Adipose tissue (tissue), 3 donors: Measurements from ENCODE around the gene KLHL22. TPM values are rescaled to one million over a fixed set of nuclear protein-coding genes. Genes with fewer than 3 reads are reported as not detected.

ENCODE experiments used
- H3K27ac ChIP-seq: one replicate; pipeline ENCODE4 v1.5.1; 2013; ENCODE audit warnings: low read depth, low read length
- WGBS, 3 donors: extraction: QIAGEN DNeasy Blood & Tissue Kit; methylation state at CpG; one replicate each; pipeline ENCODE4 v1.1.7; 2013; 5-methylcytosine and 5-hydroxymethylcytosine counted together
- polyA plus RNA-seq, 3 donors: library from polyadenylated mRNA; stranded (reverse); fragments of 200-250 nt; gene quantifications; one replicate each; pipeline ENCODE4 v1.2.3, GENCODE V29; 2013
- donor health status: healthy with polysubstance abuse.
- donor health status: Bipolar disorder and iron deficiency.
- donor health status: healthy.

The KLHL22 gene
- polyA plus RNA-seq, 3 donors, result 10.2 to 17.6 (median 15.0) TPM

DNA sequence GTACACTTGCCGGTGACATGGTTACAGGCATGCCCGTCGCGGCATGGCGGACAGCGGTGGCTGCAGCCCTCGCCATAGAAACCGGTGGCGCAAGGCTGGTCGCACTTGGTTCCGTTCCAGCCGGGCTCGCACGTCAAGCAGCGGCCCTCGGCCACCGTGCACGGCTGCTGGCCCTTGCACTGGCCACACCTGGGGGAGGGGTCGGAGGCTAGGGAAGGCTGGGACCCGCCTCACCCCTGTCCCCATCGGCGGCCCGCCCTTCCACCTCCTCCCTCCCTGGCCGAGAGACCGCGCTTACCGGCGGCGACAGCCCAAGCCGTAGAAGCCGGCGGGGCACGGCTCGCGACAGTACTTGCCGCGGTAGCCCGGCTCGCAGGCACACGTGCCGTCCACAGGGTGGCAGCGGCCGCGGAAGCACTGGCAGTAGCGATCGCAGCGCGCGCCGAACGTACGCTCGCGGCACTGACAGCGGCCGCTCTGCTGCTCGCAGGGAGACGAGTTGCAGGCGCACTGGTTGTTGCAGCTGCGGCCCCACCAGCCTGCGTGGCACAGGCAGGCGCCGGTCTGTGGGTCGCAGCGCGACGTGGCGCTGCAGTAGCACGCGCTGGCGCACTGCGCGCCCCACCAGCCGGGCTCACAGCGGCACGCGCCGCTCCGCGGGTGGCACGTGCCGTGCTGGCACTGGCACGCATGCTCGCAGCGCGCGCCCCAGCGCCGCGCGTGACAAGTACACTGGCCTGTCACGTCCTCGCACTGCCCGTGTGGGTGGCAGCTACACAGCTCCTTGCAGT, 64.7 kb downstream of the KLHL22 start:
- 12 to 43% (median 35%) methylated on average over 85 to 94 of the region's 94 CpGs for WGBS, 3 donors
- no peak overlapping the region for H3K27ac ChIP-seq

DNA sequence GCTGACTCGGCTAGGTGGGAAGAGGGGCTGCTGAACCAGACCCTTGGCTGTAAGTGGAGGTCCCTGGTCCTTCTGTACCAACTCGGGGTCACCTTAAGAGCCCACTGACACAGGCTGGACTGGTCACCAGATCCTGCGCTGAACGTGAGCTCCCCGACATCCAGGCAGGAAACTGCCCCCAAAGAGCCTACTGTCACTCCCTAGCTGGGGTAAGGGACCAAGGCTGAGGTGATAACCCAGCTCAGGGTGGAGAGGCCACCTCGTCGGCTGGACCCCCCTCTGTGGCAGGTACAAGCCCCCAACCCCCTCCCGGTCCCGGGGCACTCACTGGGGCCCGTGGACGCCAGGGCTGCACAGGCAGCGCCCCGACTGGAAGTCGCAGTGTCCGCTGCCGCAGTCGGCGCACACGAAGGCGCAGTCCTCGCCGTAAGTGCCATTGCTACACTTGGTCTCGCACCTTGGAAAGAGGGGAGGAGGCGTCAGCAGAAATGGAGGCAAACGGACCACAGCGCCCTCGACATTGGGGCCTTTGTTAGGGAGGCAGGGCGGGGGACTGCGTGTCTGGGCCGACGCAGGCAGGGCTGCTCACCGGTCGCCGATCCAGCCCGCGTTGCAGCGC, 65.4 kb downstream of the KLHL22 start:
- H3K27ac ChIP-seq, result no peak overlapping the region
- WGBS, 3 donors, result 26 to 57% (median 56%) methylated on average over 32 to 37 of the region's 37 CpGs

DNA sequence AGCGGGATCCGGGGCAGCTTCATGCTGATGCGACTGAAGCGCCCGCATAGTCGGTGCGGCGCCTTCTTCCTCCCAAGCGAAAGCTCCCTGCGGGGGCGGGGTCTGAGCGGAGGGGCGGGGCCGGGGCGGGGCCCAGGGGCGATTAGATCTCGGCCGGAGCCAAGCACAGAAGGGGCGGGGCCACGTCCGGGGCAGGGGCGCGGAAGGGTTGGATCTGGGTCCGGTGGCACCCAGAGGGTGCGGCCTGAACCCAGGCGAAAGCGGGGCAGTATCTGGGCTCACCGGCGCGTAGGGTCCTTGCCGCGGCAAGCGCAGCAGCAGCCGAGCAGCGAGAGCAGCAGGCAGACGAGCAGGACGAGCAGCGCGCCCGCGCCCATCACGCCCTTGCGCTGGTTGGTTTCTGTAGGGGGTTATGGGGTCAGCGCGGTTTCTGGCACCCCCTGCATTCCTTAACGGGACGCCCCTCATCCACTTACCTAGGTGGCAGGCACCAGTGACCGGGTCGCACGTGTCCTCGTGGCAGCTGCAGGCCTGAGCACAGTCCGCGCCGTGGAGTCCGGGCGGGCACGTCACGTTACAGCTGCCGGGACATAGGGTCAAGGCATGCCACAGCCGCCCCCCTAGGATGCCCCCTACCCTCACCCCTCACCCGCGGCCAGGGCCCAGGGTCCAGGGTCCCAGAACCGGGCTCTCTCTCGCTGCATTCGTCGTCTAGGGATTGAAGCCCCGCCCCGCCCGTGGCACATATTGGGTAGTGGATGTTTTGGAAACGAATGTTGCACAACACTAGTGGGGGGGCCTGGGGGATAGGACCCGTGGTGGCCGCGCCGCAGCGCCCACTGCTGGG, 66.1 kb downstream of the KLHL22 start:
- H3K27ac ChIP-seq, result no peak overlapping the region
- 27 to 52% (median 50%) methylated on average over 64 to 75 of the region's 75 CpGs for WGBS, 3 donors

DNA sequence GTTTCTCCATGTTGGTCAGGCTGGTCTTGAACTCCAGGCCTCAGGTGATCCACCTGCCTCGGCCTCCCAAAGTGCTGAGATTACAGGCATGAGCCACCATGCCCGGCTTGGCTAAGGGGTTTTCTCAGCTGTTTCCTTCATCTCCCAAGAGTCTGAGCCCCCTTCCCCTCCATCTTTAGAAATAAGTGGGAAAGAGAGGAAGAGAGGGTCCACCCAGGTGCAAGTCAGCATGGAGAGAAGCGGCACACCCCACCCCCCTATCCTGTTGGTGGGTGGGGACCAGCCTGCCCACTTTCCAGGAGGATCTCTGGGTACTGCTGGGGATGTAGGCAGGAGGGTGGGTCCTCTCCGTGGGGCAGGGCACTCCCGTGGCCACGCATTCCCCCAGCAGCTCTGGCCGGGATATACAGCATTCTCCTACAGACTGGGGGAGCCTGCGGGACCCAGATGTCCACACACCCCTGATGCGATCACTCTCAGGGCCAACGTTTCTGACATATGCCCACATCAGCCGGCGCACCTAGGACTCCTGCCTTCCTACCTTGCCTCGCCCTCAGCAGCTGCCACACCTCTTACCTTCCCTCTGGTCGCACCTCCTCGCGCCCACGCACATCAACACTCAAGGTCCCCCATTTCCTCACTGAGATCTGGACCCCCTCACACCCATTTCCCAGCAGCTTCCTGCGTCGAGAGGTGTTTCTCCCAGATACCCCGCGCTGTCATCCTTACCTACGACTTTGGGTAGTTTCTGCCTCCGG, 66.9 kb downstream of the KLHL22 start:
- H3K27ac ChIP-seq, result no peak overlapping the region
- 63 to 74% (median 73%) methylated on average over 23 of the region's 23 CpGs for whole genome bisulfite sequencing, 3 donors

DNA sequence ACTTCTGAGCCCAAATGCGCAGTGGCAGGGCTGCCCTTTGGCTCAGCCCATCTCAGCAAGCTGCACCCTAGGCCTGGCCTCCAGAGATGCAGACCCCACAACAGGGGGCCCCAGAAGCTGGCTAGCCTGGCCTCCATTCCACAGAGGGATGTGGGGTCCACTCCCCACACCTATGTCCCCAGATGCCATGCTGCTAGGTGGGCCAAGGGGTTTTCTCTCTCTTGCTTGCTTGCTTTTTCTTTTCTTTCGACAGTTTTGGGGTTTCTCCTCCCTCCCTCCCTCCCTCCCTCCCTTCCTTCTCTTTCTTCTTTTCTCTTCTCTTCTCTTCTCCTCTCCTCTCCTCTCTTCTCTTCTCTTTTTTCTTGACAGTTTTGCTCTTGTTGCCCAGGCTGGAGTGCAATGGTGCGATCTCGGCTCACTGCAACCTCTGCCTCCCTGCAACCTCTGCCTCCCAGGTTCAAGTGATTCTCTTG, 67.6 kb downstream of the KLHL22 start:
- 92 to 98% (median 97%) methylated on average over 4 of the region's 4 CpGs for WGBS, 3 donors
- H3K27ac ChIP-seq, result no peak overlapping the region

DNA sequence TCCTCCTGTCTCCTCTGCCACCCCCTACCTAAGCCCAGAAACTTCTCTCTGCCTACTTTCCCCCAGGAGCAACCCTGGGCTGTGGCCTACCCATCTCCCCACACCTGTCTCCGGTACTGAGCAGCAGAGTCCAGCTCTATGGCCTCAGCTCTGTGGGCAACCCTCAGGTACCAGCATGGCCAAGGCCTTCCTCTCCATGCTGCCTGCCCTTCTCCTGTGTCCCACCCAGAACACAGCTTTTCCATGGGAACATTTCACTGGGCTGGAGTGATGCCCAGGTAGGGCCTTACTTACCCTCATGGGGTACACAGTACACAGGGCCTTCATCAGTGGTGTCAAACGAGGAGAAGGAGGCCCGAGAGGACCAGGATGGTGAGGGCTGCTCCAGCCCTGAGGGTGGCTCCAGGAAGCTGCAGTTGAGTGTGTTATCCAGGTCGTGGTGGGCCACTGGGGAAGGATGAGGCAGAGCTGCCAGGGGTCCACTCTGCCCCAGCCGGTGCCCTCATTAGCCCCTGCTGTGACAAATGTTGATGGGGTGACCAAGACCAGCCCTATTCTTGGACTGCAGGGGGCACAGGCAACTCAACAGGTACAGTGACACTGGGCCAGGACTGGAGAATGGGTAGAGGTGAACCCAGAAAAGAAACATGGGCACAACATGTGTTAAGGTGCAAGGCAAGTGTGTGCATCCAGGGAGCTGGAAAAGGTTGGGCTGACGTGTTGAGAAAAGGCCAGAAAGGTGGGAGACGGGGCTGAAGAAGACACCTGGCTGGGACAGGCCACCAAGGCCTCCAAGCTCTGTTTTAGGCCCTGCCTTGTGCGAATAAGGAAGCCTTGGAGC, 68.3 kb downstream of the KLHL22 start:
- no peak overlapping the region for H3K27ac ChIP-seq
- 92% methylated on average over 8 of the region's 8 CpGs for WGBS, 3 donors

DNA sequence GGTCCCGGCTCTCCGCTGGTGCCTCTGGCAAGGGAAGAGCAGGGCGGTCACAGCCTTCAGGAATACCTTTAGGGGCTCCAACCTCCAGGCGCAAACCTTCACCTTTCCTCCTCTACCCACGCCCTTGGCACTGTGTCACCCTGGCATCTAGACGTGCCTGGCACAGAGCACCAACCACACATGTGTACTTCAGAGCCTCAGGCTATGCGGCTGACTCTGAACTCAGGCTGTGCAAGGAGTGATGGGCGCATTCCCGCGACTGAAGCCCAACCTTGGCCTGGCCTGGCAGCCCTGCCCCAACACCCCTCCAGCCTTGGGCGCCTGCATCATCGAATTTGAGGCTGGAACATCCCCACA, 69.4 kb downstream of the KLHL22 start:
- 73 to 89% (median 79%) methylated on average over 11 to 12 of the region's 12 CpGs for WGBS, 3 donors
- H3K27ac ChIP-seq, result no peak overlapping the region

DNA sequence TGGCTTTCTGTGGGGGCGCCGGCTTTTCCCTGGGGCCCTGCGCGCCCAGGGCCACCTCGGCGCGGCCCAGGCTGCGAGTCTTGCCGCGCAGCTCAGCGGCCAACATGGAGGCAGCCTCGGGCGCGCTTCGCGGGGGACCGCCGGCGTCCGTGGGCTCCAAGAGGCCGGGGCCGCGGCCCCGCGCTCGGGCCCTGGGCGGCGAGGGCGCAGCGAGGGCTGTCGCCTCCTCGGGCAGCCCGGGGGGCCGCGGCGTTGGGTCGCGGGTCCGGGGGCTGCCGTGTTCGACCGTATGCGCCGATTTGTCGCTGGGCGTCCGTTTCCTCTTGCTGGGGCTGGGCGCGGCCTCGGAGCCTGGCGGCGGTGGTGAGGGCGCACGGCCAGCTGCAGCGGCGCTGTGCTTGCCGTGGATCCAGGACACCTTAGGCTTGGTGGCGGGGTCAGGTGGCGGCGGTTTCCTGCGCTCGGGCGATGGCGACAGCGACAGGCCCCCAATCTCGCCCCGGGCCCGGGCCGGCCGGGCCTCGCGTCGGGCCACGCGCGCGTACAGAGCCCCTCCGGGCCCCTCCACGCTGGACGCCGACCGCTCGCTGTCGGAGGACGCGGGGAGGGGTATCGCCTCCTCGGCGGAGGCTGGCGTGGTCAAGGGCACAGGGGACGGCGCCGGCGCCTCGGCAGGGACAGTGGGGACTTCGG, 69.9 kb downstream of the KLHL22 start:
- H3K27ac ChIP-seq, result no peak overlapping the region
- 32 to 50% (median 48%) methylated on average over 70 to 96 of the region's 96 CpGs for WGBS, 3 donors

DNA sequence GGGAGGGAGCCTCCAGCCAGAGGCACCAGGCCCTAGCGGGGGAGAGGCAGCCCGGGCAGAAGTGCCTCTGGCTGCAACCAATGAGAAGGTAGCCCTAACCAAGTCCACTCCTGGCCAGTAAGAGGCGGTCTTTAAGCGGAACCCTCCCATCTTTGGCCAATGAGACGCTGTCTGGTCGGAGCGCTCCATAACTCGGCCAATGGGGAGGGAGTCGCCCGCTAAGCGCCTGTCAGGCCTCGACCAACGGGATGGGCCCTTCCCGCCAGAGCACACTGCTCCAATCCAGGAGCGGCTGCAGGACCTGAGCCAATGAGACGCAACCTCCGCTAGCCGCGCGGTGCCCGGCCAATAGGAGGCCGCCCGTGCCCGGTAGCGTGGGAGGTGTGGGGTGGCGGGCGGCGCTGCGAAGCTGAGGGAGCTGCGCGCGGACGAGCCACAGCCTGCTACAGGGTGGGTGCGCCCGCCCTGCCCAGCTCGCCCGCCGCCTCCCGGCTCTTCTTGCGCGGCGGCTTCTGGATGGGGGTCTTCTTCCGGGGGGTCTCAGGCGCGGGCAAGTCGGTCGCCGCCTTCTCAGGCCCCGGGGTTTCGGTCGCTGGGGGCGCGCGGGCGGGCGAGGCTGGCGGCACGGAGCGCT, 70.5 kb downstream of the KLHL22 start:
- no peak overlapping the region for H3K27ac ChIP-seq
- WGBS, 3 donors, result 37 to 68% (median 49%) methylated on average over 45 to 59 of the region's 59 CpGs

DNA sequence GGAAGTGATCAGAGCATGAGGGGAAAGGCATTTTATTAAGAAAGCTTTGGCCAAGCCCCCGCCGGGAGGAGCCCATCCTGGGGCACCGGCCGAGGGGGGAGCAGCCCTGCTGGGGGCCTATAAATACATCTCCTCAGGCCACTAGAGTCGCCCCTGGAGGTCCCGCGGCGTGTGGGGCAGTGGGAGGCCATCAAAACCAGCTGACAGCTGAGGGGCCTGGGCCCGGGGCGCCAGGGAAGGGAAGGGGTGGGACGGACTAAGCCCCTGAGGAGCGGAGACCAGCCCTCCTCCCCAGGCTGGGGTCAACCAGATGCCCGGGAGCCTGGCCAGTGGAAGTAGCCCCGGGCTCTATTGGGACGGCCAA, 71.0 kb downstream of the KLHL22 start:
- 50 to 78% (median 70%) methylated on average over 15 of the region's 15 CpGs for WGBS, 3 donors
- H3K27ac ChIP-seq, result no peak overlapping the region

DNA sequence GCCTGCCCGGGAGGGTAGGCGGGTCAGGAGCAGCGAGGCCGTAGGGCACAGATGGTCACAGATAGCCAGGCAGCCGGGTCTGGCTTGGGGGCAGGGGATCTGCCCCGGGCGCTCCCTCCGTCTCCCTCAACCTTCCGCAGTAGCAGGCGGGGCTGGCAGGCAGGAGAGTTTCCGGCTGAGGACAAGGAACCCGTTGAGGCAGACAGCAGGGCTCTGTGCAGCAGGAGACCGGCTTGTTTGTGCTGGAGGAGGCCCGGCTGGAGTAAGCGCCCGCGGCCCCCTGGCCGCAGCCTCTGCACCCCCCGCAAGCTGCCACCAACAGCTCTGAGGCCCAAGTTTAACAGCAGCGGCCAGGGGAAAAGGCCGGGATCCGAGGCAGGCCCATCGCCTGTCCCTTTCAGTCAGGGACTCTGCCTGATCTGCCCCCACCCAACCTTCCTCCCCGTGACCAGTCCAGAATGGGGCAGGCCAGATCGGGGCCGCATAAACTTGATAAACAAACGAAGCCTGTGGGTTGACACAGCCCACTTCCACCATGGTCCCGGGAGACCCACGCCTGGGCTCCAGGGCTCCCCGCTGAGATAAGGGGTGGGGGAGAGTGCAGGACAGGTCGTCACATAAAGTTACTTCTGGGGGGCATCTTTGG, 71.6 kb downstream of the KLHL22 start:
- H3K27ac ChIP-seq, result no peak overlapping the region
- WGBS, 3 donors, result 46 to 75% (median 74%) methylated on average over 28 to 31 of the region's 31 CpGs

DNA sequence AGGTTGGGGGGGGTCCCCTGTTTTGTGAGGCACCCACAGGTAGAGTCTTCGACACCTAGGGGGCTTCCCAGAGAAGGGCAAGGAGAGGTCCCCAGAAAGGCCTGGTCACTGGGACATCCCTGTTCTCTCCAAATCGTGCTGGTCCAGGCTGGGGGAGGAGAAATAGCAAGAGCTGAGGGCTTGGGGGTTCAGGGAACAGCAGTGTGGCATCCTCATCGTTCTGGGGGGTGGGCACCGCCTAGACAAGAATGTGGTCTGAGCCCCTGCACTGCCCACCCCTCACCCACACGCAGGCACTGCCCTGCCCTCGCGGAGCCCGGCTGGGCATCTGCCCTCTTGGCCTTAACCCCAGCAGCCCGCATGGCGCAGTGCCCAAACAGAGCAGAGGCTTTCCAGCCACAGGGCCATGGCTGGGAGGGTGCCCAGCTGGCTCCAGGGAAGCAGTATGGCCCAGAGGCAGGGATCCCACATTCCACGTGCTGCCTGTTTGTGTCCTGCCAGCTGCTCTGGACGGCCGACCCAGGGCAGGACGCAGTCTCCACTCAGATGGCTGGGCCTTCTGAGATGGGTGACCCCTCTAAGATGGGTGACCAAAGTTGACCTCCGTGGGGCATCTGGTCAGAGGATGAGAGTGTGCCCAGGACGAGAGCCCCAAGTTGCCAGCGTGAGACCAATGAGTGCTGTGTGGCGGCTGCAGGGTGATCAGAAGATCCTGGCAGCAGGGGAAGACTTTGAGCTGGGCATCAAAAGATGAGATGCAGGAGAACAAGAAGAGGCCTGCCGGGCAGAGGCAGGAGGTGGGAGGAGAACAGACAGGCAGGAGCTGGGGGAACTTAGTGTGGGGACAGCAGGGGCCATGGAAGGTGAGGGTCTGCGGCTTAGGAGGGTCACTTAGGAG, 72.3 kb downstream of the KLHL22 start:
- no peak overlapping the region for H3K27ac ChIP-seq
- WGBS, 3 donors, result 63 to 65% (median 64%) methylated on average over 19 to 20 of the region's 20 CpGs

DNA sequence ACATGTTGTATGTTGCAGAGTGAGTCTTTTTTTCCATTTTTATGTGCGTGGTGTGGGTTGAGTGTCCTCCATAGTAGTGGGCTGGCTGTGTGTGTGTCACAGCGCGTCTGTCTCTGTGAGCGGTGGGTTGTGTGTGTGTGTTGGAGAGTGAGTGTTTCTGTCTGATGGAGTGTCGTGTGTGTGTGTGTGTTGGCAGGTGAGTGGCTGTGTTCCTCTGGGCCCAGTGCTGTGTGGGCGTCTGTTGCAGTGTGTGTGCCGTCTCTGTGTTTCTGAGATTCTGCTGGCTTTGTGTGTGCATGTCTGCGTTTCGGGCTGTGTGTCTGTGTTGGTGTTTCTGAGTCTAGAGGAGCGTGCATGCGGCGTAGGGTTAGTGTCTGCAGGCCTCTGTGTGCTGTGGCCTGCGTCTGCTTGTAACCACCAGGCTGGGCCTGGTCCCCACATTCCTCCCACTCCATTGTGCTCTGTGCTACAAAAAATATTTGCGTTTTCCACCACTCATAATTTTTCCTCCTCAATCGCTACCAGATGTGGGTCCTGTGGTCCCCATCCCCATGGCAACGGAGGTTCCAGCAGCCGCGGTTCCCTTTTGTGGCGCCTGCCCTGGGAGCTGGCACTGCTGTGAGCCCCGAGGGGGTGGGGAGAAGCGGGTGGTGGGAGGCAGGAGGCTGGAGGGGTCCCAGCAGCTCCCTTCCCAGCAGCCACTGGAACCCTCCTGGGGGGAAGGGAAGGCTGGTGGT, 73.2 kb downstream of the KLHL22 start:
- 49 to 69% (median 52%) methylated on average over 21 of the region's 21 CpGs for WGBS, 3 donors
- H3K27ac ChIP-seq, result no peak overlapping the region

DNA sequence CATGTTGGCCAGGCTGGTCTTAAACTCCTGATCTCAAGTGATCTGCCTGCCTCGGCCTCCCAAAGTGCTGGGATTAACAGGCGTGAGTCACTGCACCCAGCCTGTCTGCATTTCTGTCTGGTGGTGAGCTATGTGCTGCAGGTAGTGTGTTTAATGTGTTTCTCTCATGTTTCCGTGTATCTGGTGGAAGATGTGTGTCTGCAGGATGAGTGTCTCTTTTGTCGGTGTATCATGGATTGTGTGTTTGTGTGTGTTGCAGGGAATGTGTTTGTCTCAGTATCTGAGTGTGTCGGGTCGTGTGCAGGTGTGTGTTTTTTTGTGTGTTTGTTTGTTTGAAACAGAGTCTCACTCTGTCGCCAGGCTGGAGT, 74.1 kb downstream of the KLHL22 start:
- 81 to 92% (median 90%) methylated on average over 7 of the region's 7 CpGs for WGBS, 3 donors
- H3K27ac ChIP-seq, result no peak overlapping the region
